GM19023 (cell line): ENCODE results near the gene ULBP2.

Experiments
- ATAC-seq: cut with Tn5 transposase; IDR thresholded peaks from one replicate; pipeline ENCODE4 v1.9.1; 2021; ENCODE audit warnings: mild to moderate bottlenecking, moderate library complexity; ENCODE audit not compliant: unreplicated experiment

Gene ULBP2

GRCh38 chr6:149995235-149995750 is 53.5 kb downstream of the ULBP2 start:
- no peak for ATAC-seq

DNA sequence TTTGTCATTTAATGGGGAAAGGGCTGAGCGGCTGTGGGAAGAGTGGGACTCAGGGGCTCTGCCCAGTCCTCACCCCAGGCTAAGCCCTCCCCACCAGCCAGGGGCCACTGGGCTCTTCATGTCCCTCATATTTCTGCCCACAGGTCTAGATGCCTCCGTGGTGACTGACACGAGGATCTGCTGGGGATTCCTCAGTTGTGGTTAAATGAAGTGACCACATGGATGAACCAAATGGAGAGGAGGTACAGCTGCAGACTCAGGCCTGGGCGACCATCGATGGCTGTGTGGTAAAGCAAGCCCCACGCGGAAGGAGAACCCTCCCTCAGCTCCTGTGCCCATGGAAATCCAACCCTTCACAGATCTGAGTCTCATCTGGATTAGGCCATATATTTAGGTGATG is 54.2 kb downstream of the ULBP2 start:
- no peak for ATAC-seq
